ENCODE data around the gene ZC3H12C.

DNA sequence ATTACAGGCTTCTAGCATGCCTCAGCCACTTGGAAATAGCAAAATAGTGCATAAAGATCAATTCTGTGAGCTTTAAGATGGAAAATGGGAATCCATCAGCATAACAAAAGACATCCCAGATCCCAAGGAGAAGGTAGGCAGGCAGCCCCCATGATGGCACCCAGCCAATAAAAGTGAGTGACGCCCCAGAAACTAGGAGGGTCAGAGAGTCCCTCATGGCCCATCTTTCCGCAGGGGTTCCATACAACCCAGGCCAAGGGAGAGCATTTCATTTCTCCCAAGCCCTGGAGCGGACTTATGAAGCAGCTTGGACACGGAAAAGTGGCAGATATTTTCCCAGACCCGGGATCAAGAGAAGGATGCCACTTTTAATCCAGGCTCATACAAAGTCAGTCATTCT lies 93.3 kb downstream of the ZC3H12C start:
- TF ChIP-seq, protein P1, sequence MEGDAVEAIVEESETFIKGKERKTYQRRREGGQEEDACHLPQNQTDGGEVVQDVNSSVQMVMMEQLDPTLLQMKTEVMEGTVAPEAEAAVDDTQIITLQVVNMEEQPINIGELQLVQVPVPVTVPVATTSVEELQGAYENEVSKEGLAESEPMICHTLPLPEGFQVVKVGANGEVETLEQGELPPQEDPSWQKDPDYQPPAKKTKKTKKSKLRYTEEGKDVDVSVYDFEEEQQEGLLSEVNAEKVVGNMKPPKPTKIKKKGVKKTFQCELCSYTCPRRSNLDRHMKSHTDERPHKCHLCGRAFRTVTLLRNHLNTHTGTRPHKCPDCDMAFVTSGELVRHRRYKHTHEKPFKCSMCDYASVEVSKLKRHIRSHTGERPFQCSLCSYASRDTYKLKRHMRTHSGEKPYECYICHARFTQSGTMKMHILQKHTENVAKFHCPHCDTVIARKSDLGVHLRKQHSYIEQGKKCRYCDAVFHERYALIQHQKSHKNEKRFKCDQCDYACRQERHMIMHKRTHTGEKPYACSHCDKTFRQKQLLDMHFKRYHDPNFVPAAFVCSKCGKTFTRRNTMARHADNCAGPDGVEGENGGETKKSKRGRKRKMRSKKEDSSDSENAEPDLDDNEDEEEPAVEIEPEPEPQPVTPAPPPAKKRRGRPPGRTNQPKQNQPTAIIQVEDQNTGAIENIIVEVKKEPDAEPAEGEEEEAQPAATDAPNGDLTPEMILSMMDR (IDR thresholded peaks at IDR 0.05): no peak
- TF ChIP-seq POLR2A (IDR thresholded peaks at IDR 0.05): no peak

All from esophagus squamous epithelium (tissue), 4 donors.